ENCODE data around the gene PTGDS. TPM values are rescaled to one million over a fixed set of nuclear protein-coding genes. Genes with fewer than 3 reads are reported as not detected.

The PTGDS gene
- total and polyA plus RNA-seq, 12 donors = 1.1 to 812 (median 219) TPM

GRCh38 chr9:136973618-136974617, 3.4 kb upstream of the PTGDS start:
- H3K36me3 ChIP-seq (replicated peaks in 1 of 2) = no peaks in the 10 kb centered on the region
- 89 to 92% (median 90%) methylated on average over 16 to 29 of the region's 29 CpGs for WGBS, 4 donors
- DNase-seq = no peak
- H3K9me3 ChIP-seq (replicated peaks in 1 of 3) = no peaks in the 10 kb centered on the region
- peaks cover 0 to 11% of the 10 kb centered on the region in 2 donors for H3K4me1 ChIP-seq (replicated peaks in 1 of 2)
- no peak overlapping the region for H3K4me3 ChIP-seq
- H3K27me3 ChIP-seq = no peaks in the 10 kb centered on the region
- intact Hi-C loops (cut with DNase I) = no loop called here
- no peak for TF ChIP-seq POLR2A (IDR thresholded peaks at IDR 0.05)
- H3K27ac ChIP-seq = no peak overlapping the region

- Histone ChIP-seq H3K4me1 (replicated peaks in 1 of 2) (peaks cover 0 to 11% of the 10 kb centered on the region in 2 donors), H3K27ac (peak overlapping the region in 1 of 5 donors; percentile 17), H3K36me3 (replicated peaks in 1 of 2) (no peaks in the 10 kb centered on the region), H3K9me3 (replicated peaks in 1 of 3) (no peaks in the 10 kb centered on the region), H3K27me3 (no peaks in the 10 kb centered on the region), H3K4me3 (no peak overlapping the region)
- intact Hi-C loops (cut with DNase I) = no loop called here
- TF ChIP-seq POLR2A (IDR thresholded peaks at IDR 0.05) (no peak), CTCF (IDR thresholded peaks at IDR 0.05) (no peak)
- DNase-seq = no peak
- WGBS, 4 donors = 65 to 76% (median 71%) methylated on average over 6 to 15 of the region's 15 CpGs
These were observed 2.3 kb upstream of the PTGDS start for GRCh38 chr9:136974817-136975535.

- H3K4me1 ChIP-seq (replicated peaks in 1 of 2) = peaks cover 0 to 11% of the 10 kb centered on the region in 2 donors
- no peak overlapping the region for H3K4me3 ChIP-seq
- H3K36me3 ChIP-seq (replicated peaks in 1 of 2) = no peaks in the 10 kb centered on the region
- H3K27me3 ChIP-seq = no peaks in the 10 kb centered on the region
- no peak for DNase-seq
- 66 to 81% (median 71%) methylated on average over 9 to 14 of the region's 14 CpGs; no CpG with 5 or more reads in 1 of the 4 donors for WGBS, 4 donors
- TF ChIP-seq CTCF (IDR thresholded peaks at IDR 0.05) (peak in 1 of 6 experiments; percentile 9), POLR2A (IDR thresholded peaks at IDR 0.05) (no peak)
- no peak overlapping the region for H3K27ac ChIP-seq
- H3K9me3 ChIP-seq (replicated peaks in 1 of 3) = no peaks in the 10 kb centered on the region
- intact Hi-C loops (cut with DNase I) = no loop called here
These were observed 1.7 kb upstream of the PTGDS start for GRCh38 chr9:136975644-136976043.

- TF ChIP-seq CTCF (IDR thresholded peaks at IDR 0.05) (no peak), POLR2A (IDR thresholded peaks at IDR 0.05) (no peak)
- DNase-seq = no peak
- H3K9me3 ChIP-seq (replicated peaks in 1 of 3) = no peaks in the 10 kb centered on the region
- H3K4me3 ChIP-seq = peak overlapping the region in 1 of 4 donors; percentile 65
- peak overlapping the region in 1 of 5 donors; percentile 66 for H3K27ac ChIP-seq
- intact Hi-C loops (cut with DNase I) = no loop called here
- H3K4me1 ChIP-seq (replicated peaks in 1 of 2) = peaks cover 0 to 11% of the 10 kb centered on the region in 2 donors
- no peaks in the 10 kb centered on the region for H3K36me3 ChIP-seq (replicated peaks in 1 of 2)
- H3K27me3 ChIP-seq = no peaks in the 10 kb centered on the region
- 28 to 31% methylated on average over 30 to 33 of the region's 33 CpGs; no CpG with 5 or more reads in 2 of the 4 donors for WGBS, 4 donors
These were observed 357 bp downstream of the PTGDS start for GRCh38 chr9:136977649-136978072.

All from adrenal gland (tissue), 12 donors.